Activated CD8-positive, alpha-beta T cell treated with anti-CD3 and anti-CD28 coated beads for 36 hours (primary cell): Measurements from ENCODE around the gene SDS. TPM values are rescaled to one million over a fixed set of nuclear protein-coding genes. Genes with fewer than 3 reads are reported as not detected.

ENCODE experiments used
- ATAC-seq: fragments of 200-7000 bp; cut with Tn5 transposase; one replicate; pipeline ENCODE4 v1.10.0; 2021; ENCODE audit warnings: mild to moderate bottlenecking, moderate library complexity
- CTCF ChIA-PET: fragments of 350-600 bp; sonication (Branson Sonifier 250); formaldehyde crosslinking; loops from one replicate; lab custom pipeline; 2021; ENCODE audit warnings: antibody characterized with exemption; lab: Charles Lee
- POLR2A ChIA-PET: fragments of 350-600 bp; sonication (Branson Sonifier 250); formaldehyde crosslinking; loops from one replicate; lab custom pipeline; 2021; ENCODE audit warnings: antibody characterized with exemption; lab: Charles Lee
- DNase-seq: peaks from one replicate; pipeline ENCODE4 v3.0.0-alpha.2; 2020
- H3K27ac Mint-ChIP-seq: one replicate; pipeline ENCODE4 v1.8.0; 2021; ENCODE audit warnings: mild to moderate bottlenecking, mixed read lengths
- H3K27me3 Mint-ChIP-seq: one replicate; pipeline ENCODE4 v1.8.0; 2021; ENCODE audit warnings: mixed read lengths
- H3K36me3 Mint-ChIP-seq: one replicate; pipeline ENCODE4 v1.8.0; 2021; ENCODE audit warnings: low read depth, mixed read lengths
- H3K4me1 Mint-ChIP-seq: one replicate; pipeline ENCODE4 v1.8.0; 2021; ENCODE audit warnings: low read depth, mixed read lengths
- H3K4me3 Mint-ChIP-seq: one replicate; pipeline ENCODE4 v1.8.0; 2021; ENCODE audit warnings: mild to moderate bottlenecking, moderate library complexity, mixed read lengths
- H3K9me3 Mint-ChIP-seq: one replicate; pipeline ENCODE4 v1.8.0; 2021; ENCODE audit warnings: mixed read lengths
- intact Hi-C: fragments of 100-400 bp; cut with micrococcal nuclease; formaldehyde crosslinking; loops from one replicate; pipeline ENCODE4 v1.10.0; 2022
- total RNA-seq, 2 experiments: library from RNA; stranded (reverse); gene quantifications; one replicate each; pipeline ENCODE4 v1.2.3, GENCODE V29; 2021
- TF ChIP-seq, protein P1 (sequence below): fragments of 200-600 bp; IDR thresholded peaks from one replicate; pipeline ENCODE4 v1.8.0; 2022; ENCODE audit warnings: antibody characterized with exemption, mild to moderate bottlenecking

The SDS gene
- total RNA-seq, 2 experiments from 2014 or later, result not detected

GRCh38 chr12:113390064-113391043 is 13.3 kb downstream of the SDS start:
- ATAC-seq (no peak), DNase-seq (no peak)
- intact Hi-C loops, result no loop called here
- Mint-ChIP-seq H3K9me3 (no peaks in the 10 kb centered on the region), H3K4me3 (no peak overlapping the region), H3K27me3 (no peaks in the 10 kb centered on the region), H3K27ac (no peak overlapping the region), H3K4me1 (no peaks in the 10 kb centered on the region), H3K36me3 (peaks cover 2% of the 10 kb centered on the region)
- POLR2A ChIA-PET, result no interaction called here
- CTCF ChIA-PET, result no interaction called here
- TF ChIP-seq, protein P1, sequence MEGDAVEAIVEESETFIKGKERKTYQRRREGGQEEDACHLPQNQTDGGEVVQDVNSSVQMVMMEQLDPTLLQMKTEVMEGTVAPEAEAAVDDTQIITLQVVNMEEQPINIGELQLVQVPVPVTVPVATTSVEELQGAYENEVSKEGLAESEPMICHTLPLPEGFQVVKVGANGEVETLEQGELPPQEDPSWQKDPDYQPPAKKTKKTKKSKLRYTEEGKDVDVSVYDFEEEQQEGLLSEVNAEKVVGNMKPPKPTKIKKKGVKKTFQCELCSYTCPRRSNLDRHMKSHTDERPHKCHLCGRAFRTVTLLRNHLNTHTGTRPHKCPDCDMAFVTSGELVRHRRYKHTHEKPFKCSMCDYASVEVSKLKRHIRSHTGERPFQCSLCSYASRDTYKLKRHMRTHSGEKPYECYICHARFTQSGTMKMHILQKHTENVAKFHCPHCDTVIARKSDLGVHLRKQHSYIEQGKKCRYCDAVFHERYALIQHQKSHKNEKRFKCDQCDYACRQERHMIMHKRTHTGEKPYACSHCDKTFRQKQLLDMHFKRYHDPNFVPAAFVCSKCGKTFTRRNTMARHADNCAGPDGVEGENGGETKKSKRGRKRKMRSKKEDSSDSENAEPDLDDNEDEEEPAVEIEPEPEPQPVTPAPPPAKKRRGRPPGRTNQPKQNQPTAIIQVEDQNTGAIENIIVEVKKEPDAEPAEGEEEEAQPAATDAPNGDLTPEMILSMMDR, result no peak

- H3K4me1 Mint-ChIP-seq, result no peaks in the 10 kb centered on the region
- H3K9me3 Mint-ChIP-seq, result no peaks in the 10 kb centered on the region
- ChIA-PET CTCF (no interaction called here), POLR2A (no interaction called here)
- H3K27me3 Mint-ChIP-seq, result no peaks in the 10 kb centered on the region
- H3K27ac Mint-ChIP-seq, result no peak overlapping the region
- H3K36me3 Mint-ChIP-seq, result peaks cover 9% of the 10 kb centered on the region
- TF ChIP-seq, protein P1, result no peak
- no peak for DNase-seq
- intact Hi-C loops, result no loop called here
- no peak for ATAC-seq
- H3K4me3 Mint-ChIP-seq, result no peak overlapping the region
Measured at GRCh38 chr12:113388351-113388750, 15.3 kb downstream of the SDS start.

DNA sequence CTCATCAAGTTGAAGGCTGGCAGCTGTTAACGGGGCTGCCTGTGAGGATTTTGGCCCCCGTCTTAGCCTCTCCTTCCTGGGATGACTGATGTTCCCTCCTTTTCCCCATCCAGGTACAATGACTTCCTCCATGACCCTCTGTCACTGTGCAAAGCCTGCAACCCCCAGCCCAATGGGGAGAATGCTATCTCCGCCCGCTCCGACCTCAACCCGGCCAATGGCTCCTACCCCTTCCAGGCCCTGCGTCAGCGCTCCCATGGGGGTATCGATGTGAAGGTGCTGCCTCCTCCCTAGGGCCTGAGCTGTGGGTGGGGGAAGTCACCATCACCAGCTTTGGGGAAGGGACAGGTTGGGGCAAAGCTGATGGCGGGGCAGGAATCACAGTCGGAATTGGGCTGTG is 16.1 kb downstream of the SDS start:
- DNase-seq (no peak), ATAC-seq (no peak)
- Mint-ChIP-seq H3K4me3 (no peak overlapping the region), H3K4me1 (no peaks in the 10 kb centered on the region), H3K27me3 (no peaks in the 10 kb centered on the region), H3K27ac (no peak overlapping the region), H3K36me3 (peaks cover 9% of the 10 kb centered on the region), H3K9me3 (no peaks in the 10 kb centered on the region)
- intact Hi-C loops, result no loop called here
- ChIA-PET CTCF (no interaction called here), POLR2A (no interaction called here)
- TF ChIP-seq, protein P1, result no peak

GRCh38 chr12:113386866-113387566 is 16.7 kb downstream of the SDS start:
- no peak for ATAC-seq
- ChIA-PET CTCF (no interaction called here), POLR2A (no interaction called here)
- Mint-ChIP-seq H3K27ac (no peak overlapping the region), H3K9me3 (no peaks in the 10 kb centered on the region), H3K27me3 (no peaks in the 10 kb centered on the region), H3K4me1 (no peaks in the 10 kb centered on the region), H3K4me3 (no peak overlapping the region), H3K36me3 (peaks cover 9% of the 10 kb centered on the region)
- intact Hi-C loops, result no loop called here
- no peak for DNase-seq
- TF ChIP-seq, protein P1, result no peak
